GM12892 (cell line): ENCODE data around the gene EML1.

Experiments used
- POLR2A ChIP-seq: IDR thresholded peaks from 2 replicates; pipeline ENCODE4 v1.6.1; 2011; ENCODE audit warnings: low read depth, low read length, control low read depth
- POLR2AphosphoS5 ChIP-seq: IDR thresholded peaks from 2 replicates; pipeline ENCODE4 v1.6.1; 2011; ENCODE audit warnings: low read depth, low read length, control low read depth
- TAF1 ChIP-seq: IDR thresholded peaks from 2 replicates; pipeline ENCODE4 v1.6.1; 2011; ENCODE audit warnings: low read depth, mild to moderate bottlenecking, control low read depth, low read length, borderline replicate concordance

DNA sequence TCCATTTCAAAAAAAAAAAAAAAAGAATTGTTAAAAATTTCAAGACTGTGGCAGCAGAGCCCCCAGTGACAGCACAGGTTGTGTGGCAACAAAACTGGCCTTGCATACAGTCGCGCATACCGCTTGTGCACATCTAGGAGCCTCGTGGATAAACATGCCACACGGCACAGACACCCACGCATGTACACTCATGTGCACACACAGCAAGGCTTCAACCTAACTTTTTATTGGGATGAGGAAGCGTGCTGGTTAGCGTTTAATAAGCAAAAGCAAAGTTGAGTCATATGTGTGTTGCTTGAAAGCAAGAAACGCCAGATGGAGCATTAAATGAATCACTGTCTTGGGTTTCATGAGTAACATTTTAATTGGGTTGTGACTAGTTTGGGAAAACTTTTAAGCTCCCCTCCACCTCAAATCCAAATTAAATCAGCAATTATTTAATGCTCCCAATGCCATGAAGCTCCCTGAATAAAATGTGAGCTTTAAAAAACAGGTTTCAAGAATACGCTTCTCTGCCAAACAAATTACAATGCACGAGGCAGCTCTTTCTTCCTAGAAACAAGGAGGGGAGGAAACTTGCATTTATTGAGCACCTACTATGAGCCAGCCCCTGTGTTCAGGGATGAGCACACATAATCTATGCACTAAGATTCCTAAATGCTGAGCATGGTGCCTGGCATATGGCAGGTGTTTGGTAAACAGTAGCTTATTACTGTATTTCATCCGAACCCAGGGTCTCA is 35.7 kb upstream of the EML1 start:
- no peak for TF ChIP-seq POLR2A
- no peak for TF ChIP-seq POLR2AphosphoS5
- no peak for TF ChIP-seq TAF1
